ELF-1 (cell line): ENCODE results near the gene NPAS1.
"Not testable (repeated sequence)": the region's sequence is repeated elsewhere in the genome, so short reads cannot be mapped to it uniquely, and the experiment has no call there.

Experiments used
- DNase-seq: peaks from one replicate; pipeline ENCODE4 v3.0.0-alpha.2; 2016; ENCODE audit warnings: low read depth, low spot score

NPAS1 gene

DNA sequence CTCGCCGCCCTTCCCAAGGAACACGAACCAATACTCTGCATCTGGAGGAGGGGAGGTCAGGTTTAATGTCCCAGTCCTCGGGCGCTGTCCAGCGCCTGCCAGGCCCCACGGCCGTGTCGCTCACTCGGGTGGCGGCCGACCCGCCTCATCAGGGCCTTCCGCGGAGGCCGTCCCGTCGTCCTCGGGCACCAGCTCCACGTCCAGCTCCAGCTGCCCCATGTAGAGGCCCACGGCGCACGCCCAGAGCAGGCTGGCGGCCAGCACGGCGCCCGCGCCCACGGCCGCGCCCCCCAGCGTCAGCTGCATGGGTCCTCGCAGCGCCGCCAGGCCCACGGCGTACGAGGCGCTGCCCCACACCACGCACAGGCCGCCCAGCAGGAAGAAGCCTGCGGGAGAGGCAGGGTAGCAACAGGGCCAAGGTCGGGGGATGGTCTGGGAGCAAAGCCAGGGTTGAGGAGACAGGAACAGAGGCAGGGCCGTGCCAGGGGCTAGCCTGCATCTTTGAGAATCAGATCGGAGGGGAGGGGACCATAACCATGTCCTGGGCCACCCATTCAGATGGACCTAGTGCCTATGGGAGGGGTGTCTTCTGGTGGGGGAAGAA is 26.3 kb downstream of the NPAS1 start:
- DNase-seq: no peak

DNA sequence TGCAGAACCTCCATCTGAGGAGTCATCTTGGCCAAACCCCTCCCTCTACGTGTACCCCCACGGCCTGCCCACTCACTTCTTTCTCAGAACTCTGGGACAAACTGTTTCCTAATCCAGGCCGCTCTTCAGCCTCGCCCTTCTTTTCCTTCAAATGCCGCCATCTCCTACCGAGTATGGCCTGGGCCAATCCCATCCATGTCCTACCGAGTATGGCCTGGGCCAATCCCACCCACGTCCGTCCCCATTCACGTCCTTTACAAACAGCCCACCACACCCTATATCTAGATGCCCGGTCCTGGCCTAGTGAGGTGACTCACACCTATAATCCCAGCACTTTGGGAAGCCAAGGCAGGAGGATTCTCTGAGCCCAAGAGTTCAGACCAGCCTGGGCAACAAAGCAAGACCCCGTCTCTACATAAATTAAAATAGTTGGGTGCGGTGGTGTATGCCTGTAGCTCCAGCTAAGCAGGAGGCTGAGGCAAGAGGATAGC is 27.7 kb downstream of the NPAS1 start:
- no peak for DNase-seq

DNA sequence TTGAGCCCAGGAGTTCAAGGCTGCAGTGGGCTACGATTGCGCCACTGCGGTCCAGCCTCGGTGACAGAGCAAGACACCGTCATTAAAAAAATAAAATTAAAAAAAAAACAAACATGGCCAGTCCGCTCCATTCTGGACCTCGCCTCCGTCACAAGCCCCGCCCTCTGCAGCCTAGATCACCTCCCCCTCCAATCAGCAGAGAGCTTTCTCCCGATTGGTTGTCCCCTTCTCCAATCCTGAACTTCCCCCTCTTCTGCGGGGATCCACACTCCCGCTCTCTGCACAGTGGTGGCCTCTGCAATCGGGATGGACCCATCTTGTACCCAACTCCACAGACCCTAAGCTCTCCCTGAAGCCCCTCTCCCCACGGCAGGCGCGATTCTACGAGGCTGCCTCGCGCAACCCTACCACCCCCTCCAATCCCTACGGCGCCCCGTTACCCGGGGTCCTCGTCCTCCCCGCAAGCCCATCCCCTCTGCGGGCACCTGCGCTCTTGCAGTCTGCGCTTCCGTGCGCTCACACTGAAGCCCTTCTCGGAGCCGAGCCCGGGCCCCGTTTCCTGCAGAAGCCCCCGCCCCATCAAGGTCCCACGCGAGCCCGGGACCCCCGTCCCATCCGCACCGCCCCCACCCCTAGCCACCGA is 28.2 kb downstream of the NPAS1 start:
- peak; percentile 92 for DNase-seq

DNA sequence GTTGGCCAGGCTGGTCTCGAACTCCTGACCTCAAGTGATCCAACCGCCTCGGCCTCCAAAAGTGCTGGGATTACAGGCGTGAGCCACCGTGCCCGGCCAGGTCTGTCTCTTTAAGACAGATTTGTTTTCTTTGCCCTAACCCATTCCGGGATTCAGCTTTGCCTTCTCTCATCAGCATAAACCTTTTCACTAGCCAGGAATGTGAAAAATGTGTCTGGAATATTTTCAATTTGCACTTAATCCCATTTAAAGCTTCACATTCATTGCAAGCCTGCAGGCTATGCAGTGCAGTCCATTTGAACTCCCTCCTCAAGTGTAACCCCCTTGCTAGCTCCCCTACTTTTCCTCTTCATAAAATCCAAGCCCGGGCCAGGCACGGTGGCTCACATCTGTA is 29.7 kb downstream of the NPAS1 start:
- peak; percentile 76 for DNase-seq

DNA sequence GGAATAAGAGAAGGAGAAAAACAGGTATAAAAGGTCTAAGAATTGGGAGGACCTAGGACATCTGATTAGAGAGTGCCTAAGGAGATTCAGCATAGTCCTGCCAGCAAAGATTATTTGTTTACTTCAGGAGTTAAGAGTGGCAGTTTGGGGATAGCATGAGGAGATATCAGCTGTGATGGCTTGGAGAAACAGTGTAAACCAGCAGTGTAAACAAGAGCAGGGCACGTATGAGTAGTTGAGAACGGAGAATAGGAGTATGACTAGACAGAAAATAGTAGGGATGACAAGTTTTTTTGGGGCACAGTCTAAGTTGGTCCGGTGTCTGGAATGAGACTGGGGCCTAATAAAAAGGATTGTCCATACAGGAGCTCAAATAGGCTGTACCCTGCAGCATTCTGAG is 30.9 kb downstream of the NPAS1 start:
- not testable (repeated sequence) for DNase-seq

DNA sequence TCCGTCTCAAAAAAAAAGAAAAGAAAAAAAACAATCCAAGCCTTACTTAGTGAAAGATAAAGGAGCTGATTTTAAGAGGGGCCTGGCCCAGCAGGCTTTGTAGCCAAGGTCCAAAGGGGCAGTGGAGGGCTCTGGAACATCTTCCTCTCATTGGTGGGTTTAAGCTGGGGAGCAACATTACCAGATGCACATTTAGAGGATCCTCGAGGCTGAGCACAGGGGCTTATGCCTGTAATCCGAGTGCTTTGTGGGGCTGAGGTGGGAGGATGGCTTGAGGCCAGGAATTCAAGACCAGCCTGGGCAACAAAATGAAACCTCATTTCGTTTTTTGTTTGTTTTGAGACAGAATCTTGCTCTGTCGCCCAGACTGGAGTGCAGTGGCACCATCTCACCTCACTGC is 36.8 kb downstream of the NPAS1 start:
- DNase-seq: peak; percentile 40

DNA sequence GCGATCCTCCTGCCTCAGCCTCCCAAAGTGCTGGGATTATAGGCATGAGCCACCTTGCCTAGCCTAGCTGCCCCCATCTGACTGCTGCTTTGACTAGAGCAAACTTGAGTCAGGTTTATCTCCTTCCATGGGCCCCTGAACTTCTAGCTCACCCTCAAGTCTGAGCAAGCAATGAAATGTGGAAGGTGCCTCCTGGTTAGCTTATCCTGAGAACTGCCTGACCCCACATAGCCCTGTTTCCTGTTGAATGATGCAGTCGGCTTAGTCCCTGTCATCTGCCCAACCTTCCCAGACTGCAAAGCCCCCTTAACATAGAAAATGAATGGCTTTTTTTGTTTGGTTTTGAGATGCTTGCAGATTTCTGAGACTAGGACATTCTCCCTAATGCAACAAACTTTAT is 37.7 kb downstream of the NPAS1 start:
- DNase-seq: peak; percentile 37

DNA sequence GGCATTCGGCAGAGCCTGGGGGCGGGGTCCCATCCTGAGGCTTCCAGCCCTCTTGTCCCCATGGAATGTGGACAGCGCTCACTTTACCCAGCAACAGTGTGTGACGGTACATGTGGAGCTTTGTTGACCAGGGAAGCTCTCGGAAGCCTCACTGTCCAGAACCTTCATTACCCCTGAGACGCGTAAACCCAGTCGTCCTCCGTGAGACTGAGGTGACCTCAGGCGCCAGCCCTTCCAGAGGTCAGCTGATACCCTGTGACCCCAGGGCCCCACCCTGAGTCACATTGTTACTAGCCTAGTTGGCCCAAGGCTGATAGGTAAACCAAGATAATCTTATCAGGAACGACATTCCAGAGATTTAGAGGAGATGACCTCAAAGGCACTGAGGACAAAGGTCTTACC is 39.0 kb downstream of the NPAS1 start:
- DNase-seq: peak; percentile 96

DNA sequence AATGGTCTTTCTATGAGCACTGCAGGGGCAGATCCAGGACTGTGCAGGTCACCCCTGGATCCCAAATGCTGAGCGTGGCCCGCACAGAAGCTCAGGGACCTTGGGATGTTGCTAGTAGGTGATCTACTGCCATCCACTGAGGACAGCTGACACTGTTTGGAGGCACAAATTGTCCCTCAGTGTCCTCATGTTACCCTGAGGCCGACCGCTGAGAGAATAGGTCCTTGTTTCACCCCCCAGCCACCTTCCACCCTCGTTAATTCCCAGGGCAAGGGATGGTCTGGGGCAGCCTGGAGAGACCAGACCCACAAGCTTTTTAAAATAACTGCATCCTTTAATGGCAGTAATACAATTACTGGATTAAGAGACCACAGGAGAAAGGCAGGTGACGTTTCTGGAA is 44.2 kb downstream of the NPAS1 start:
- DNase-seq: peak; percentile 35

DNA sequence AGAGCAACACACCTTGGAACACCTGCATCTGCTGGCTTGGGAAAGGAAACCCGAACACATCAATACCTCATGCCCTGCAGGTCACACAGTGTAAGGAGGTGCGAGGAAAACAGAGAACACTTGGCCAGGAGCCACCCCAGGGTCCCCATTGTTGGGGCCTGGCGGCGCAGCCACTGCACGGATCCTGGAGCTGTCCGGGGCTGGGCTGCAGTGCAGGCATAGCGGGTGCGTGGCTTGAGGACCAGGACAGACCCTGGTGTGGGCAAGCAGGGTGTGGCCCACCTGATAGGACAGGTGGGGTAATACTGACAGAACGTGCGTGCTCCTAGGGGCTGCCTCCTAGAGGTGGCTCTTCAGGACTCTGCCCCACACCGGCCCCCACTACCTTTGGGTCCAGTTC is 45.6 kb downstream of the NPAS1 start:
- DNase-seq: no peak

DNA sequence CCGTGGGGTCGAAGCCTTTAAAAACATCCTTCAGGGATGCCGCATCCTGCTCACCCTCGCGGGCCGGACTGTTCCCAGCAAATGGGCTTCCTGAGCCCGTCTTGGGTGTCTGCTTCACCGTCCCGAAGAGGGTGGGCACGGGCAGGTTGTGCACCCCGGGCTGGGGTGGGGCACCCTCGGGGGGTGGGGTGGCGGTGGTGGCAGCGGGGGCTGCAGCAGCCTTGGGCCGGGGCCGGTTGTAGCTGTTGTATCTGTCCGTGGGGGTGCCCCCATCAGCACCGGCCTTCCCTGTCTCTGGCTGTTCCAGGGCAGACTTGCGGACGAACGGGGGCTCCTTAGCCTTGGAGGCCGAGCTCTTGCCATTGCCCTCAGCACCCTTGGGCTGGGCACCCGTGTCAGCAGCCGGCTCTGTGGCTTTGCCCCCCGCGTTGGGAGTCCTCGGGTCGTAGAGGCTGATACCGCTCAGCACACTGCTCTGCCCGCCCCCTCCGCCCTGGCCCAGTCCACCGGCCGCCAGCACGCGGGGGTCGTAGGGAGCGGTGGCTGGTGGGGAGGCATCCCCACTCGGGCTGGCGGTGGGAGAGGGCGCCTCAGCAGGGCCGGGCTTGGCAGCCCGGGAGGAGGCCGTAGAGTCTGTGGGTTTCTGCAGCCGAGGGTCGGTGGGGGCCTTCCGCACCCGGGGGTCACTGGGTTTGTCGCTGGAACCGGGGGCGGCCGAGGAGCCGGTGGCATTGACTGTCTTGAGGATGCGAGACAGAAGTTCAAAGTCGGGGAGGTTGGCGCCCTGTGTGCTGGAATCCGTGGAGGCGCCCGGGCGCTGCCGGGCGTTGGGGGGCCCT is 47.0 kb downstream of the NPAS1 start:
- no peak for DNase-seq

DNA sequence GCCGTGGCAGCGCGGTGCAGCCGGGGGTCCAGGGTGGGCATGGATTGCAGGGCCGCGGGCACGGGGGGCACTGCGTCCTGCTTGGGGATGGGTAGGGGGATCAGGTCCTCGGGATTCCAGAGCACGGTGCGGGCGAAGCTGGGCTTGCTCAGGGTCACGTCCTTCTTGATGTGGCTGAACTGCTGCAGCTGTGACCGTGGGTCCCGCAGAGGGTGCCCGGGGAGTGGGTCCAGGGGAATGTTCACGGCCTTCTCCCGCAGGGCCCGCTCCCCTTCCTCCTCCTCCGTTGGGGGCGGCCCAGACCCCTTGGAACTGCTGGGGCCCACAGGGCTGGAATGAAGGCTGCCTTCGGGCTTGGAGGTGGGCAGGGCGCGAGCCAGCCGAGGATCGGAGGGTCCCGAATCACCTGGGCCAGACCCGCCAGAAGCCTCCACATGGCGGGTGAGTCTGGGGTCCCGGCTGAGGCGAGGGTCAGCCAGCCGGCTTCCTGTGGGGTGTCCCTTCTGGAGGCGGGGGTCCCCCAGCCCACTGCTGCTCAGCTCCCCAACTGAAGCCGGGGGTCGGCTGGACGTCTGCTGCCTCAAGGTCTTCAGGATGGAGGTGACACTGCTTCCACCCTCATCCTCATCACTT is 47.7 kb downstream of the NPAS1 start:
- no peak for DNase-seq

DNA sequence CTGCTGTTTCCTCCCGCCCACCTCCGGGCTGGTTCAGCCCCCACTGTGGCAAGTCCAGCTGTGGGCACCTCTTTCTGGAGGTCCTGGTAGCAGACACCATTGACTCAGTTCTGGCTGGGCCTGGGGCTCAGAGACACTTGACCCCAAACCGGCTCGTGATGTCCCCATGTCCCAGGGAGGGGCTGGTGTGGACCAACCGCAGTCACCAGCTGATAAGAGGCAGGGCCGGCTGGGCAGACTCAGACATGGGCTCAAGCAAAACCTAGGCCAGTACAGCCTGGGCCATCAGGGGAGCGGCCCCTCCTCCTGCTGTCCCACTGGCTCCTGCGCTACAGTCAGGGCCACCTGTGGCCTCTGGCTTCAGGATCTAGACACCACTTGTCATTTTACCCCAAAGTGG is 48.6 kb downstream of the NPAS1 start:
- DNase-seq: no peak

DNA sequence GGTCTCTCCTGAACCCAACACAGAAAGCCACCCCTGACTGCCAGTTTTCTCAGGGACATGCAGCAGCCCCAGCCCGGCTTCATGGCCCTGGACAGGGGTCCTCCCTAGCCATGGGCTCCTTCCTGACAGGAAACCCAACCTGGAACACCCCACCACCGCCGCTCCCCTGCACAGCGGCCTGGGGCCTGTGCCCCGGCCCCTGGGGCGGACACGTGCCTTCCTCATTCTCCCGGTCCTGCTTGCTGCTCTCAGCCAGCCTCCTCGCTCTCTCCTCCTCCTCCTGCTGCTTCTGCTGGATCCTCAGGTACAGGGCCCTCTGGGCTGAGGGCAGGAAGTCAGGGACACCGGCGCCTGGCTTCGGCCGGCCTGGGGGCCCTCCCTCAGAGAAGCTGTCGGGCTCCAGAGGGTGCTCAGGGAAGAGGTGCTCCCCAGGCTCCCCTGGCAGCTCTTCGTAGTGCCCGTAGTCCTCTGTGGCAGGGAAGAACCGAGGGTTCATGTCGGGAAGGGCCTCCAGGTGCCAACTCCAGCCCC is 49.3 kb downstream of the NPAS1 start:
- no peak for DNase-seq

DNA sequence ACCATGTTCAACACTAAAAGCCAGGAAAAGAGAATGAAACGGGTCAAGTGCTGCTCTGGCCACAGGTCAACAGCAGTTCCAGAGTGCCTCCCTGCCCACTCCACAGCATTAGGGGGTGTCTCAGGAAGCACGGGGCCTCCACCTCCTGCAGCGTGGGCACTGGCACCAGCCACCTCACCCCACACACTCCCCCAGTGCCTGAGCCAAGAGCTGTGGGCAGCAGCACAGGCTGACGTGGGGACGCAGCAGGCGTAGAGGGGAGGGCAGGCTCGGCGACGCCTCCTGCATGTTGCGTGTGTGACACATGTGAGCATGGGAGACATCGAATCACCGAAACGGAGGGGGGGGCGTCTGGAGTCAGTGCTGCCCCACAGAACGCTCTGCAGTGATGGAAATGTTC is 50.2 kb downstream of the NPAS1 start:
- no peak for DNase-seq

DNA sequence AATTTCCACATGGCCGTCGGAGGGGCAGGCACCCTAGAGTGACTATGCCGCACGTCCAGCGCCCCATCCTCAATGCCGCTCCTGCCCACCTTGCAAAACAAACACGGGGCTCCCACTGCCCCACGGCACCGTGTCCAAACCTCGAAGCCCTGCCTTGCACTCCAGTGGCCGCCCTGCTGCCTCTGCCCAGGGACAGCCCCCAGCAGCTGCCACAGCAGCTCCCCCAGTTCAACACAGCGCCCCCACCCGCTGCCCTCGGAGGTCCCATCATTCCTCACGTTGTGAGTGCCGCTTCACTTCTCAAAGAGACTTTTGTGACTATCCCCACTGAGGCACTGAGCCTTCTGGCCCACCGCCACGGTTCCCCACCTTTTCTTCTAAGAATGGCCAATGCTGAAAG is 51.1 kb downstream of the NPAS1 start:
- no peak for DNase-seq

DNA sequence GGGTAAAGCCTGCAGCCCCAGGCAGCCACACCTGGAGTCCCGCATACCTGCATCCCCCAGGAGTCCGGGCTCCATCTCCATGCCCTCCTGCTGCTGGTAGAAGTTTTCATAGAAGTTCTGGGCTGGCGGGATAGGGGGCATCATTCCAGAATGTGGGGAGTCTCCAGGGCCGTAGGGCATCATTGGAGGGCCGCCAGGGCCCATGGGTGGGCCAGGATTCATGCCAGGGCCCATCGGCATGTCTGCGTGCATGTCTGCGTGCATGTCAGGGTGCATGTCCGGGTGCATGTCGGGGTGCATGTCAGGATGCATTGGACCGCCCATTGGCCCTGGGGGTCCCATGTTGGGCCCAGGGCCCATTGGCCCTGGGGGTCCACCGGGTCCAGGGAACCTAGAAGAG is 52.1 kb downstream of the NPAS1 start:
- DNase-seq: no peak

DNA sequence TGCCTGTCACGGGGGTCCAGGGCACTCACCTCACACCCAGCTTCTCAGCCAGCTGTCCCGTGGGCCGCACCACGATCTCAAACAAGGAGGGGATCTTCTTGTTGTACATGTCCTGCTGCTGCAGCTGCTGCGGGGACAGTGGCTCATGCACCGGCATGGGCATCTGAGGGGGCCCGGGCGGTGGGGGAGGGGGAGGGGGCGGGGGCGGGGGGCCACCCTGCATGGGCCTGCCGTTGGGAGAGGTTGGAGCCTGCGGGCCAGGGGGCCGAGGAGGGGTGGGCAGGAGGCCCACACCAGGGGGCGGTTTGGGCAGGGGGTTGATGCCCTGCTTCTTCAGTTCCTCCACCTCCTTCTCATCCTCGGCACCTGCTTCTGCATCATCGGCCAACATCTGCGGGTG is 52.7 kb downstream of the NPAS1 start:
- no peak for DNase-seq

DNA sequence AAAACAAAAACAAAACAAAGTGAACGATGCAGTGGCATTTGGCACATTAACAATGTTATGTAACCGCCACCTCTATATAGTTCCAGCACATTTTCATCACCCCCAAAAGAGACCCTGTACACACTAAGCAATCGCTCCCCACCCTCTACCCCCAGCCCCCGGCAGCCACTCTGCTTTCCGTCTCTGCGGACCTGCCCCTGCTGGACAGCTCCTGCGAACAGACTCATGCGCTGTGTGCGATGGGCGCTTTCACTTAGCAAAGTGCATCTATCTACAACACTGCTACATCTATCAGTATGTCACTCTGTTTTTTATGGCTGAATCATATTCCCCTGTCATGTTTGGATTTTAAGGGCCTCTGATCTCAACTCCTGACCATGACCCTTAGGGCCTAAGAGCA is 53.9 kb downstream of the NPAS1 start:
- no peak for DNase-seq

DNA sequence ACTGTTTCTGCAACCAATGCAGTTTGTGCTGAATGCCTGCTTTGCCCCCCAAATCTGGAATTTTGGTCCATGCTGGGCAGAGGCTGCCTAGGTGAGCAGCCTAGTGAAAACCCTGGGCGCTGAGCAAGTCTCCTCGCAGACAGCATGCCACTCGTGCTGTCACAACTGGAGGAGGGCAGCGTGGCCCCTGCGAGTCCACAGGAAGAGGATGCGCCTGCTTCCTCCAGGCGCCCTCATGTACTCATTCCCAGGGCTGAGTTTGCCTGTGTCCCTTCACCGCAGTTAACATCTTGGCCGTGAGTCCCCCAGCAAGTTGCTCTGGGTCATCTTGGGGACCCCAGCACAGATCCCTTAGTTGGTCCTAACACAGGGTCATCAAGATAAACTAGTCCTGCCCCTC is 55.0 kb downstream of the NPAS1 start:
- DNase-seq: no peak

DNA sequence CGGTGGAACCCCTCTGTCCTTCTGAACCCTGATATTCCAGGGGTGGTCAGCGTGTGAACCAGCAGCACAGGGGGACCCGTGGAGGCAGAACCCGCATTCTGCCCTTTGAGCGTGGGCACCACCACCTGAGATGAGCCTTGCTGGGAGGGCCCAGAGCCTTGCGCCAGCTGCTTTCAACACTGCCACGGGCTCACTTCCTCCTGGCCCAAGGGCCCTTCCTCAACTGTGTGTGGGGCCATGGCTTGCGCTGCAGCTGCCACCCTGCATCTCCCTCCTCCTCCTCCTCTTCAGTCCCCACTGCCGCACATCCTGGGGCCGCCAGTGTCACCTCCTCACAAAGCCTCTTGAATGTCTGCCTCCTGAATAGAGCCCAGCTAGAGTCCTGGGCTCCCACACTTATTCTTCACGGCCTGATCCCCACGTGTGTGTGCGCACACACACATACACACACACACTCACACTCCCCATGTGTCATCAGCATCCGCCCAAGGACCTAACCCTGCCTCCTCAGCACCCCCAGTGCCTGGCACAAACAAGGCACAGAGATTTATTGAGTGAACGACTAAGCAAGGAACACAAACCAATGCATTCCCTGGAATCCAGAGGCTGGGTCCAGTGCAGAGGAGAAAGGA is 55.7 kb downstream of the NPAS1 start:
- DNase-seq: no peak

DNA sequence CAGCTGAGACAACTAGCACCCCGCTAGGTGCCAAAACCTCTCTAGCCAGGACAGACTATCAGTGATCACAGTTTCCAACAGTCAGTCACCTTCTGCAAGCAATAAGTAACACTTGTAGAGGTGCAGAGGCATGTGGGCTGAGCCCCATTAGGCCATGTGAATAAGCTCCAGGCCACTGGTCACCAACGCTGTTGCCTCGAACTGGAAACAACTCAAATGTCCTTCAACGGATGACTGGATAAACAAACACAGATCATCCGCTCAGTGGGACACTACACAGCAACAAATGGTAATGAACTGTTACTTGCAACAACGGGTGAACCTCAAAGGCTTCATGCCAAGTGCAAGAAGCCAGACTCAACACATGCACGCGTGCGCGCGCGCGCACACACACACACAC is 56.3 kb downstream of the NPAS1 start:
- no peak for DNase-seq
